Naive B cell (primary cell): Measurements from ENCODE around the gene ADAM33. TPM values are rescaled to one million over a fixed set of nuclear protein-coding genes. Genes with fewer than 3 reads are reported as not detected.

Source experiments
- ATAC-seq, 2 donors: fragments of 150-1000 bp; cut with Tn5 transposase; 2 replicates each; pipeline ENCODE4 v1.10.0; 2021; ENCODE audit warnings: low read depth in 2 of 2, mild to moderate bottlenecking in 2 of 2, moderate library complexity in 2 of 2
- DNase-seq: peaks from one replicate; pipeline ENCODE4 v3.0.0; 2022
- H3K27ac Mint-ChIP-seq, 6 donors: one replicate each; pipeline ENCODE4 v1.8.0; 2020 to 2022; ENCODE audit warnings: mild to moderate bottlenecking in 6 of 6, mixed read lengths in 6 of 6, moderate library complexity in 5 of 6, inconsistent platforms in 2 of 6
- H3K27me3 Mint-ChIP-seq, 3 donors: one replicate each; pipeline ENCODE4 v1.8.0; 2021 to 2022; ENCODE audit warnings: mixed read lengths in 3 of 3, mild to moderate bottlenecking in 1 of 3
- H3K36me3 Mint-ChIP-seq, 2 donors: one replicate each; pipeline ENCODE4 v1.8.0; 2020 to 2022; ENCODE audit warnings: mixed read lengths in 2 of 2, inconsistent platforms in 1 of 2, mild to moderate bottlenecking in 1 of 2
- H3K4me1 Mint-ChIP-seq, 3 donors: one replicate each; pipeline ENCODE4 v1.8.0; 2020 to 2022; ENCODE audit warnings: mixed read lengths in 3 of 3, inconsistent platforms in 1 of 3, mild to moderate bottlenecking in 1 of 3, moderate library complexity in 1 of 3
- H3K4me3 Mint-ChIP-seq, 8 donors: one replicate each; pipeline ENCODE4 v1.8.0; 2020 to 2022; ENCODE audit warnings: mild to moderate bottlenecking in 8 of 8, mixed read lengths in 8 of 8, moderate library complexity in 8 of 8, inconsistent platforms in 2 of 8
- H3K9me3 Mint-ChIP-seq, 7 donors: one replicate each; pipeline ENCODE4 v1.8.0; 2020 to 2022; ENCODE audit warnings: mixed read lengths in 7 of 7, mild to moderate bottlenecking in 5 of 7, inconsistent platforms in 2 of 7, moderate library complexity in 1 of 7
- polyA plus RNA-seq, 6 donors: library from polyadenylated mRNA; unstranded; fragments of 300-500 nt; fragmentation: Illumina TruSeq; gene quantifications; one replicate each; pipeline ENCODE4 v1.2.3, GENCODE V29; 2021; ENCODE audit warnings: low read depth in 6 of 6

Gene ADAM33
- polyA plus RNA-seq, result not detected

- Mint-ChIP-seq H3K36me3 (no peaks in the 10 kb centered on the region), H3K4me1 (peaks cover 4 to 5% (median 5%) of the 10 kb centered on the region in 3 donors), H3K27me3 (peaks cover 30 to 79% (median 79%) of the 10 kb centered on the region in 3 donors), H3K27ac (no peak within 1 kb of the TSS), H3K4me3 (peak within 1 kb of the TSS in 4 of 8 donors; percentile 30 to 51 (median 45)), H3K9me3 (no peaks in the 10 kb centered on the region)
- ATAC-seq, result no peak
- no peak for DNase-seq
These were observed at the start of gene ADAM33 for GRCh38 chr20:3681931-3682781. Gene ADAM33, minus strand, starts transcription at chr20:3682010. Its CDS starts 6 bp downstream, at chr20:3682004.

GRCh38 chr20:3730803-3731672 lies 49.2 kb upstream of the ADAM33 start:
- no peak for DNase-seq
- H3K4me1 Mint-ChIP-seq, result no peaks in the 10 kb centered on the region
- ATAC-seq, result no peak
- H3K9me3 Mint-ChIP-seq, result peaks cover 0 to 2% (median 0%) of the 10 kb centered on the region in 7 donors
- peak overlapping the region in 4 of 8 donors; percentile 15 to 42 (median 25) for H3K4me3 Mint-ChIP-seq
- H3K36me3 Mint-ChIP-seq, result no peaks in the 10 kb centered on the region
- peak overlapping the region in 1 of 6 donors; percentile 8 for H3K27ac Mint-ChIP-seq
- peaks cover 39 to 74% (median 64%) of the 10 kb centered on the region in 3 donors for H3K27me3 Mint-ChIP-seq

- H3K9me3 Mint-ChIP-seq, result peaks cover 0 to 2% (median 0%) of the 10 kb centered on the region in 7 donors
- H3K36me3 Mint-ChIP-seq, result no peaks in the 10 kb centered on the region
- DNase-seq, result no peak
- H3K27me3 Mint-ChIP-seq, result peaks cover 34 to 73% (median 67%) of the 10 kb centered on the region in 3 donors
- peak overlapping the region in 3 of 8 donors; percentile 37 to 68 (median 47) for H3K4me3 Mint-ChIP-seq
- H3K27ac Mint-ChIP-seq, result no peak overlapping the region
- no peaks in the 10 kb centered on the region for H3K4me1 Mint-ChIP-seq
- no peak for ATAC-seq
These were observed 48.2 kb upstream of the ADAM33 start for GRCh38 chr20:3729811-3730540.

GRCh38 chr20:3729378-3729777 lies 47.6 kb upstream of the ADAM33 start:
- Mint-ChIP-seq H3K4me3 (no peak overlapping the region), H3K27me3 (peaks cover 31 to 74% (median 67%) of the 10 kb centered on the region in 3 donors), H3K36me3 (no peaks in the 10 kb centered on the region), H3K27ac (no peak overlapping the region), H3K9me3 (peaks cover 0 to 2% (median 0%) of the 10 kb centered on the region in 7 donors), H3K4me1 (no peaks in the 10 kb centered on the region)
- DNase-seq (no peak), ATAC-seq (no peak)

- Mint-ChIP-seq H3K9me3 (peaks cover 0 to 2% (median 0%) of the 10 kb centered on the region in 7 donors), H3K27ac (no peak overlapping the region), H3K36me3 (no peaks in the 10 kb centered on the region), H3K4me3 (no peak overlapping the region), H3K4me1 (no peaks in the 10 kb centered on the region), H3K27me3 (peaks cover 31 to 76% (median 66%) of the 10 kb centered on the region in 3 donors)
- no peak for ATAC-seq
- DNase-seq, result no peak
These were observed 47.1 kb upstream of the ADAM33 start for GRCh38 chr20:3728876-3729275.

GRCh38 chr20:3728354-3728753 lies 46.5 kb upstream of the ADAM33 start:
- Mint-ChIP-seq H3K27ac (no peak overlapping the region), H3K9me3 (peaks cover 0 to 2% (median 0%) of the 10 kb centered on the region in 7 donors), H3K4me1 (no peaks in the 10 kb centered on the region), H3K36me3 (no peaks in the 10 kb centered on the region), H3K4me3 (no peak overlapping the region), H3K27me3 (peaks cover 28 to 70% (median 61%) of the 10 kb centered on the region in 3 donors)
- ATAC-seq (no peak), DNase-seq (no peak)

- Mint-ChIP-seq H3K9me3 (no peaks in the 10 kb centered on the region), H3K4me1 (no peaks in the 10 kb centered on the region), H3K36me3 (no peaks in the 10 kb centered on the region), H3K4me3 (no peak overlapping the region), H3K27ac (no peak overlapping the region), H3K27me3 (peaks cover 25 to 64% (median 61%) of the 10 kb centered on the region in 3 donors)
- no peak for ATAC-seq
- no peak for DNase-seq
These were observed 45.7 kb upstream of the ADAM33 start for GRCh38 chr20:3727401-3728021.

- Mint-ChIP-seq H3K27me3 (peaks cover 25 to 61% (median 48%) of the 10 kb centered on the region in 3 donors), H3K4me1 (peaks cover 0 to 9% (median 0%) of the 10 kb centered on the region in 3 donors), H3K4me3 (no peak overlapping the region), H3K27ac (no peak overlapping the region), H3K36me3 (no peaks in the 10 kb centered on the region), H3K9me3 (peaks cover 0 to 2% (median 0%) of the 10 kb centered on the region in 7 donors)
- DNase-seq (no peak), ATAC-seq (no peak)
These were observed 42.5 kb upstream of the ADAM33 start for GRCh38 chr20:3724356-3724755.

GRCh38 chr20:3723284-3723683 lies 41.5 kb upstream of the ADAM33 start:
- H3K4me3 Mint-ChIP-seq, result no peak overlapping the region
- H3K36me3 Mint-ChIP-seq, result no peaks in the 10 kb centered on the region
- ATAC-seq (no peak), DNase-seq (no peak)
- H3K4me1 Mint-ChIP-seq, result peaks cover 0 to 9% (median 0%) of the 10 kb centered on the region in 3 donors
- no peak overlapping the region for H3K27ac Mint-ChIP-seq
- H3K27me3 Mint-ChIP-seq, result peaks cover 22 to 55% (median 41%) of the 10 kb centered on the region in 3 donors
- peaks cover 0 to 2% (median 0%) of the 10 kb centered on the region in 7 donors for H3K9me3 Mint-ChIP-seq

- Mint-ChIP-seq H3K27me3 (peaks cover 10 to 51% (median 35%) of the 10 kb centered on the region in 3 donors), H3K4me1 (peaks cover 0 to 9% (median 0%) of the 10 kb centered on the region in 3 donors), H3K36me3 (no peaks in the 10 kb centered on the region), H3K4me3 (no peak overlapping the region), H3K9me3 (peaks cover 0 to 2% (median 0%) of the 10 kb centered on the region in 7 donors), H3K27ac (no peak overlapping the region)
- ATAC-seq (no peak), DNase-seq (no peak)
These were observed 40.1 kb upstream of the ADAM33 start for GRCh38 chr20:3721912-3722311.

GRCh38 chr20:3720626-3721025 lies 38.8 kb upstream of the ADAM33 start:
- Mint-ChIP-seq H3K4me1 (peaks cover 0 to 9% (median 0%) of the 10 kb centered on the region in 3 donors), H3K36me3 (no peaks in the 10 kb centered on the region), H3K27me3 (peaks cover 8 to 41% (median 28%) of the 10 kb centered on the region in 3 donors), H3K4me3 (no peak overlapping the region), H3K27ac (no peak overlapping the region), H3K9me3 (peaks cover 0 to 2% (median 0%) of the 10 kb centered on the region in 7 donors)
- ATAC-seq (peak in 1 of 2 donors; percentile 32), DNase-seq (no peak)

- Mint-ChIP-seq H3K36me3 (no peaks in the 10 kb centered on the region), H3K27me3 (peaks cover 8 to 40% (median 28%) of the 10 kb centered on the region in 3 donors), H3K4me1 (peaks cover 0 to 9% (median 0%) of the 10 kb centered on the region in 3 donors), H3K4me3 (no peak overlapping the region), H3K27ac (peak overlapping the region in 1 of 6 donors; percentile 16), H3K9me3 (peaks cover 0 to 2% (median 0%) of the 10 kb centered on the region in 7 donors)
- no peak for ATAC-seq
- DNase-seq, result no peak
These were observed 38.3 kb upstream of the ADAM33 start for GRCh38 chr20:3720068-3720467.
